Ovary (tissue), 3 donors: ENCODE results near the gene TNK1.

Experiments used
- POLR2A ChIP-seq: fragments of 450-650 bp; IDR thresholded peaks from one replicate; pipeline ENCODE4 v1.6.1; 2017; ENCODE audit warnings: antibody characterized with exemption, mild to moderate bottlenecking, moderate library complexity
- TF ChIP-seq, protein P1 (sequence below), 3 donors: fragments of 450-650 bp in 2 of 3; fragments of 200-600 bp in 1 of 3; IDR thresholded peaks; one replicate each; pipeline versions ENCODE4 v1.5.1 to v1.8.0; 2016 to 2022; ENCODE audit warnings: antibody characterized with exemption in 3 of 3, mild to moderate bottlenecking in 1 of 3
- donor health status: DM: no; HTN: no; CAD: no.

- TF ChIP-seq, protein P1, sequence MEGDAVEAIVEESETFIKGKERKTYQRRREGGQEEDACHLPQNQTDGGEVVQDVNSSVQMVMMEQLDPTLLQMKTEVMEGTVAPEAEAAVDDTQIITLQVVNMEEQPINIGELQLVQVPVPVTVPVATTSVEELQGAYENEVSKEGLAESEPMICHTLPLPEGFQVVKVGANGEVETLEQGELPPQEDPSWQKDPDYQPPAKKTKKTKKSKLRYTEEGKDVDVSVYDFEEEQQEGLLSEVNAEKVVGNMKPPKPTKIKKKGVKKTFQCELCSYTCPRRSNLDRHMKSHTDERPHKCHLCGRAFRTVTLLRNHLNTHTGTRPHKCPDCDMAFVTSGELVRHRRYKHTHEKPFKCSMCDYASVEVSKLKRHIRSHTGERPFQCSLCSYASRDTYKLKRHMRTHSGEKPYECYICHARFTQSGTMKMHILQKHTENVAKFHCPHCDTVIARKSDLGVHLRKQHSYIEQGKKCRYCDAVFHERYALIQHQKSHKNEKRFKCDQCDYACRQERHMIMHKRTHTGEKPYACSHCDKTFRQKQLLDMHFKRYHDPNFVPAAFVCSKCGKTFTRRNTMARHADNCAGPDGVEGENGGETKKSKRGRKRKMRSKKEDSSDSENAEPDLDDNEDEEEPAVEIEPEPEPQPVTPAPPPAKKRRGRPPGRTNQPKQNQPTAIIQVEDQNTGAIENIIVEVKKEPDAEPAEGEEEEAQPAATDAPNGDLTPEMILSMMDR (IDR thresholded peaks at IDR 0.05): no peak
- TF ChIP-seq POLR2A: no peak
These were observed 9.3 kb downstream of the TNK1 start for GRCh38 chr17:7389924-7390910.
